COR-L47 (cell line): ENCODE data around the gene SRCAP.

Source experiments
- DNase-seq: peaks from one replicate; lab custom pipeline; 2025; lab: John Stamatoyannopoulos, UW

Gene SRCAP

DNA sequence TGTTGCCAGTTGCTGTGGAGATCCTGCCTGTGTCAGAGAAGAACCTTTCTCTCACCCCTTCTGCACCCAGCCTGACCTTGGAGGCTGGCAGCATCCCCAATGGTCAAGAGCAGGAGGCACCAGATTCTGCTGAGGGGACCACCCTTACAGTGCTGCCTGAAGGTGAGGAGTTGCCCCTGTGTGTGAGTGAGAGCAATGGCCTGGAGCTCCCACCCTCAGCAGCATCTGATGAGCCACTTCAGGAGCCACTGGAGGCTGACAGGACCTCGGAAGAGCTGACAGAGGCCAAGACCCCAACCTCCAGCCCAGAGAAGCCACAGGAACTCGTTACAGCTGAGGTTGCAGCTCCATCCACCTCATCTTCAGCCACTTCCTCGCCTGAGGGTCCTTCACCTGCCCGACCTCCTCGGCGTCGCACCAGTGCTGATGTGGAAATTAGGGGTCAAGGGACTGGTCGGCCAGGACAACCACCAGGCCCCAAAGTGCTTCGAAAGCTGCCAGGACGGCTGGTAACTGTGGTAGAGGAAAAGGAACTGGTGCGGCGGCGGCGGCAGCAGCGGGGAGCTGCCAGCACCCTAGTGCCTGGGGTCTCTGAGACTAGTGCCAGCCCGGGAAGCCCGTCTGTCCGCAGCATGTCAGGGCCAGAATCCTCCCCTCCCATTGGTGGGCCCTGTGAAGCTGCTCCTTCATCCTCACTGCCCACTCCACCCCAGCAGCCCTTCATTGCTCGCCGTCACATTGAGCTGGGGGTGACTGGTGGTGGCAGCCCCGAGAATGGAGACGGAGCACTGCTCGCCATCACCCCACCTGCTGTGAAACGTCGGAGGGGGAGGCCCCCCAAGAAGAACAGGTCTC, 39.0 kb downstream of the SRCAP start:
- no peak for DNase-seq

DNA sequence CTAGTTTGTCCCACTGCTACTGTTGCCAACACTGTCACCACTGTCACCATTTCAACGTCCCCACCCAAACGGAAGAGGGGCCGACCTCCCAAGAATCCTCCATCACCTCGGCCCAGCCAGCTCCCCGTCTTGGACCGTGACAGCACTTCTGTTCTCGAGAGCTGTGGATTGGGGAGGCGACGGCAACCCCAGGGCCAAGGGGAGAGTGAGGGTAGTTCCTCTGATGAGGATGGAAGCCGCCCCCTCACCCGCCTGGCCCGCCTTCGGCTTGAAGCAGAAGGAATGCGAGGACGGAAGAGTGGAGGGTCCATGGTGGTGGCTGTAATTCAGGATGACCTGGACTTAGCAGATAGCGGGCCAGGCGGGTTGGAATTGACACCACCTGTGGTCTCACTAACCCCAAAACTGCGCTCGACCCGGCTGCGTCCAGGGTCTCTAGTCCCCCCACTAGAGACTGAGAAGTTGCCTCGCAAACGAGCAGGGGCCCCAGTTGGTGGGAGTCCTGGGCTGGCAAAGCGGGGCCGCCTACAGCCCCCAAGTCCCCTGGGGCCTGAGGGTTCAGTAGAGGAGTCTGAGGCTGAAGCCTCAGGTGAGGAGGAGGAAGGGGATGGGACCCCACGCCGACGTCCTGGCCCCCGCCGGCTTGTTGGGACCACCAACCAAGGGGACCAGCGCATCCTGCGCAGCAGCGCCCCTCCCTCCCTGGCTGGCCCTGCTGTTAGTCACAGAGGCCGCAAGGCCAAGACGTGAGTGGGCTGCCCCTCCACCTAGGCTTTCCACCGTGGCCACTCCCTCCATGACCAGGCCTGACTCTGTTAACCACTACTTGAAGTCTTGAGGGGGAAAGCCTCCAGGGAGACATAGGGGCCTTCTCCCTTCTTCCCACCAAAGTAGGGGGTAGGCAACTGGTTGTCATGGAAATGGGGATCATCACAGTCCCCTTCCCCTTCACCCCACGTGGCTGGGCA, 40.3 kb downstream of the SRCAP start:
- no peak for DNase-seq

DNA sequence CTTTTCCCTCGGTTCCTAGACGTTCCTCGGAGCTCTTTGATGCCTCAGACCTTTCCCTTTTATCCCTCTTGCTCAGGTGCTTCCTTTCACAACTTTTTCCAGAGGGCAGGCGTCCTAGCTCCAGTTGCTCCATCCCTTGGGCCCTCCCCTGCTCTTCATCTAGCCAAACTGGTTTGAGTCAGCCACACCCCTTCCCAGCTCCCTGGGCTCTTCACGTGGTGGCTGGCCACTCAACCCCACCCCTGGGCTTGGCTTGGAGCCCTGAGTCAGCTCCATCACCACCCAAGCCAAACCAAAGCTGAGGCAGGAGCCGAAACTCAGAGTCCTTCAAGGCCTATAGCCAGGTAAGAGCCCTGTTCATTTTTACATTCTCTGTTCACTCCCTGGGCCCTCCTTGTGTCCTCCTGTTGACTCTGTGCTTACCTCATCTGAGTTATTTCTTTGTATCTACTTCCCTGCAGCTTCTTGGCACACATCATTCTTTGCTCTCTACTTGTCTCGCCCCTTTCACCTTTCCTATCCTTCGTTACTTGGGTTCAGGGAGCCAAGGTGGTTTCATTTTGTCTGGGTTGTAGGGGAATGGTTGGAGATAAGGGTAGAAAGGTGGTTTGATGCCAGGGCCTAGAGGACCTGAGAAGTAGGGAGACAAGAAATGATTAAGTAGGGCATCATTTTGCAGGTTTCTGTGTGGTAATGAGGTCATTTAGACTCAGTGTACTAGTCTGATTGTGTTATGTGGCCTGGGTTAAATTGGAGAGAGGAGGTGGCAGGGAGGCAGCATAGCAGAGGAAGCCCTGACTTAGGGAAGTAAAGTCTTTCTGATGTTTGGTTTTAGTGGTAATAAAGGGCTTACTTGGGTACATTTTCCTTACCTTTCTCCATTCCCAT, 41.6 kb downstream of the SRCAP start:
- DNase-seq: no peak

DNA sequence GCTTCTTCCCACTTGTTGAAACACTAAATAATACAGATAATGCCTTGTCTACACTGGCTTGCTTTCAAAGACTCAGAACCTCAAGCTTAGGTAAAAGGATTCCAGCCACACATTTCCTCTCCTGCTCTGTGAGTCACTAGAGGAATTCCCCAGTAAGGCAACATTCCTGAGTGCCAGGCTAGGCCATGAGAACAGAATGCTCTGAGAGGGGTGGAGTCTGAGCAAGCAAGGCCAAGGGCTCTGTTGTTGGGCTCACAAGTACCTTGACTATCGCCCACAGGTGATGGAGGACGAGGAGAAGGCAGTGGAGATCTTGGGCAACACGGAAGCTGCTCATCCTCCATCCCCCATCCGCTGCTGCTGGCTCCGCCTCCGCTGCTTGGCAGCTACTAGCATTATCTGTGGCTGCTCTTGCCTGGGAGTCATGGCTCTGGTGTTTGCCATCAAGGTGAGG, 42.5 kb downstream of the SRCAP start:
- no peak for DNase-seq

DNA sequence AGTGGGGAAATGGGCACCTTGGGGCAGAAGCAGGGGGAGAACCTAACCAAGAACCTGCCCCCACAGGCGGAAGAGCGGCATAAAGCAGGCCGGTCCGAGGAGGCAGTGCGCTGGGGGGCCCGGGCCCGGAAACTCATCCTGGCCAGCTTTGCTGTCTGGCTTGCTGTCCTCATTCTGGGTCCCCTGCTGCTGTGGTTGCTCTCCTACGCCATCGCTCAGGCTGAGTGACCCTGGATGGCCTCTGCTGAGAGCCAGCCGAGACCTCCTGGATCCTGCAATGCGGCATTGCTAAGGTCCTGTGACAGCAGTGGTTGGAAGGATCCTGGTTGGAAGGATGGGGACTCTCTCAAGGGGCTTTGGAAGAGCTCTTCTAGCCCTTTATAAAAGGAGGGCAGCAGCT, 44.7 kb downstream of the SRCAP start:
- DNase-seq: no peak

DNA sequence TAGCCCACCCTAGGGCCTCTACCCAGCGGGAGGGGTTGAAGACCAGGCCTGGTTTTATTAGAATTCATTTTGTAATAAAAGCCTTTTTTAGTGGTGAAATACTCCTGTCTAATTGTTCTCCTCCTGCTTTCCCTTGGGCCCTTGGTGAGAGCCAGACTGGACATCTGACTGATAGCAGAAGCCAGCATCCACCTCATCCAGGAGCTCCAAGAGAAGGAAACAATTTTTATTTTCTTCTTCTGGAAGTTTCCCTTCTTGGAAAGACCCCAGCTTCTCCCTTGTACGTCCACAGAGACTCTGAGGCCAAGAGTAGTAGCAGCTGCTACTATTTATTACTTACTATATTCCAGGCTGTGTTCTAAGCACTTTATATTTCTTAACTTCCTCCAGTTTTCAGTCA, 45.2 kb downstream of the SRCAP start:
- no peak for DNase-seq

DNA sequence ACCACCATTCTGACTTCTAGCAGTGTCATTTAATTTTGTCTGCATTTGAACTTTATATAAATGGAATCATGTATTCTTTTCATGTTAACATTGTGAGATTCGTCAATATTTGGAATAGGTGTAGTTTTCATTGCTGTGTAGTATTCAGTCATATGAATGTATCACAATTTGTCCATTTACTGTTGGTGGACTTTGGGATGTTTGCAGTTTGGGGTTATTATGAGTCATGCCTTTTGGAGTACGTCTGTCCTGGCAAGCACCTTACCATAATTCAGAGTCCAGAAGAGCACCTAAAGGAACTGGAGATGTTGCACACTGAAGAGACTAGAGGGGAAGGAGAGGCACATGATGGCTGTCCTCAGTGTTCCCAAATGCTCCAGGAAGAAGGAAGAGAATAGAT, 46.1 kb downstream of the SRCAP start:
- no peak for DNase-seq

DNA sequence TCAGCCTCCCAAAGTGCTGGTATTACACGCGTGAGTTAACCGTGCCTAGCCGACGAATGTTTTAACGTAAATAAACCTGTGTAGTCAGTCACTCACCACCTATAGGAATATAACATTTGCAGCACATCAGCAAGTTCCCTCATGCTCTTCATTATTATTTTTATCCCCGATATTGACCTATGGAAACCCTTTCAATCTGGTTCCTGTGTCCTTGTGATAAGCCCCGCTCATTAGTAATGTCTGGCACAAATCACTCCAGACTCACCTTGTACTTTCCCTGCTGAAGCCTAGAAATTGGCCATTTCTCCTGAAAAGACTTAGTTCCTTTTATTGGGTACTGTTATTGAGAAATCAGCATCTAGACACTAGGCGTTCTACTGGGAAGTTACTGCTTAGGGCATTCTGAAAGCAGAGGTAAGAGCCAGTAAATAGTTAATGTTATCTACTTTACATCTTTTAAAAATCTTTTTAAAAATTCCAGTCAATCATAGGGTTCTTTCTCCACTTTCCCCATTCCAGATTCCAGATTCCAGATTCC, 47.7 kb downstream of the SRCAP start:
- DNase-seq: no peak

DNA sequence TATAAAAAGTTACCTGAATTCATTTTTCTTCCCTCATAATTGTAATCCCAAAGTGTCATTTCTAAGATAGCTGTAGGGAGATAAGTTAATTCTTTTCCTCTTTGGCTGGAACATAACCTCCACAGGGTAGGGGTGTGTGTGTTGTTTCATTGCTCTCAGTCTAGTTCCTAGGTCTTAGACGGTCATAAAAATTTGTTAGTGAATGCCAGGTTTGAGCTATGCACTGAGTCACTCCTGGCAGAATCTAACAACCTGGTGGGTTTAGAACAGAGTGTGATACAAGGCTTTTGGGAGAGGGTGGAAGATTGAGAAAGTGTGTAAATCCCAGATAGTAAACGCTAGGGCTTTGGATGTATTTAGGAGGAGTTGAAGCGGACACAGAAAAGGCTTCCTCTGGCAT, 48.4 kb downstream of the SRCAP start:
- no peak for DNase-seq

DNA sequence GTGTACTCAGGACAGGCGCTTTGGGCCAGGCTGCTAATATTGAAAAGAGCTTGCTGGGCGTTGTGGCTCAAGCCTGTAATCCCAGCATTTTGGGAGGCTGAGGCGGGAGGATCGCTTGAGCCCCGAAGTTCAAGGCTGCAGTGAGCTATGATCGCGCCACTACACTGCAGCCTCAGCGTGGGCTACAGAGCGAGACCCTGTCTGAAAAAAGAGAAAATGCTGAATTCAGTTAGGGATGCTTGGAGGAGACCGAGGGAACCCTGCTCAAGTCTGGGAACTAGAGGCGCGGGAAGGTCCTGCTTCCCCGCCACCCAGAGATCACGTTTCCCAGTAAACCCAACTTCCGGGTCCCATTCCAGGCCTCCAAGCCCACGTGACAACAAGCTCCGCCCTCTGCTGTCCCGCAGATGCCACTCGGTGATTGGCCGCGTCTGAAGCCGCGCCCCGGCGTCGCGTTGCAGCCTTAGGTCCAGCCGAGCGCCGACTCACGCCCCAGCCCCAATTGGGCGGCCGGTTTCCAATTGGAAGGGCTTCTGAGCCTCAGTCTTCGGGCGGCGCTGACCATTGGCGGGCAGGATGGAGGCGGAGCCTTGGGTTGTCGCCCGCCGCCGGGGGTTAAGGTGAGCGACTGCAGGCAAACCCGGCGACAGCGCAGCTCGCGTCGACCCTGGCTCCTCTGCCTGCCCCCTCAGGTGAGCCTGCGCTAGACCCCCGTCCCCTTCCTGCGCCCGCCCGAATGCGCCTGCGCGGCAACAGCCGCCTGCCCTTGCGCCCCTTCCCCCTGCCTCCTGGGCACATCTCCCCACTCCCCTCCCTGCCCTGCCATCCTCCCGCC, 49.0 kb downstream of the SRCAP start, which contains the start of gene PHKG2:
PHKG2 (plus strand) TSS at position 627 of the 835 bp plus-strand sequence. CDS start 396 bp downstream, outside the sequence.
- DNase-seq: peak; percentile 98

DNA sequence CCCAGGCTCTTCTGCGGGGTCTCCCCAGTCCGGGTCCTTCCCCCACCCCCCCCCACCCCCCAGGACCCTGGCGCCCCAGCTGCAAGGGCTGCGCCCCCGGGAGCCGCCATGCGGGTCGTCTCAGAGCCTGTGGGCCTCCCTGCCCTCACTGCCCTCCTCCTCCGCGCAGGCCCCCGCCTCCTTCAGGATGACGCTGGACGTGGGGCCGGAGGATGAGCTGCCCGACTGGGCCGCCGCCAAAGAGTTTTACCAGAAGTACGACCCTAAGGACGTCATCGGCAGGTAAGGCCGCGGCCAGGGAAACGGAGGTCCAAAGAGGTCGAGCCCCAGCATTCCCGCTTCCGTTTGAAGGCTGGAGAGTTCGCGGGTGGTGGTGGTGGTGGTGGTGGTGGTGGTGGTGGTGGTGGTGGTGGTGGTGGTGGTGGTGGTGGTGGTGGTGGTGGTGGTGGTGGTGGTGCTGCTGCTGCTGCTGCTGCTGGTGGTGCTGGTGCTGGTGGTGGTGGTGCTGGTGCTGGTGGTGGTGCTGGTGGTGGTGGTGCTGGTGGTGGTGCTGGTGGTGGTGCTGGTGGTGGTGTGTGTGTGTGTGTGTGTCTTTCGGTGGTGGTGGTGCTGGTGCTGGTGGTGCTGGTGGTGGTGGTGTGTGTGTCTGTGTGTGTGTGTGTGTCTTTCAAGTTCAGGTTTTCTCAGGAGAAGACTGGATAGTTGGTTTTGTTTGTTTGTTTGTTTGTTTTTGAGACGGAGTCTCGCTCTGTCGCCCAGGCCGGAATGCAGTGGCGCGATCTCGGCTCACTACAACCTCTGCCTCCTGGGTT, 49.9 kb downstream of the SRCAP start:
- no peak for DNase-seq

DNA sequence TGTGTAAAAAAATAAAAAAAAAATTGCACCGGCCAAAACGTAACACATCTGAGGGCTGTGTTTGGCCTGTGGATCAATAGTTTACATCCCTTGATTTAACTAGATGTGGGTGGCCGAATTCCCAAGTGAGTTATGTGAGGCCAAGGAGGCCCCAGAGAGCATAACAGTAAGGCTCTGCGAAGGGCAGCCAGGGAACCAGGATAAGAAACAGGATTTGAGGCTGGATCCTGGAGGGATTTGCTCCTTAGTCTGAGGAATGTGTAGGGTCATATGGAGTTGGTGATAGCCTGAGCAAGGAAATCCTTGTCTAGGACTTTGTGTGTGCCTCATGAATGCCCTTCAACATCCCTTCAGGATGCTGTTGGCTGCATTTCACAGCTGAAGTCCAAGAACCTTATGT, 51.2 kb downstream of the SRCAP start:
- no peak for DNase-seq

DNA sequence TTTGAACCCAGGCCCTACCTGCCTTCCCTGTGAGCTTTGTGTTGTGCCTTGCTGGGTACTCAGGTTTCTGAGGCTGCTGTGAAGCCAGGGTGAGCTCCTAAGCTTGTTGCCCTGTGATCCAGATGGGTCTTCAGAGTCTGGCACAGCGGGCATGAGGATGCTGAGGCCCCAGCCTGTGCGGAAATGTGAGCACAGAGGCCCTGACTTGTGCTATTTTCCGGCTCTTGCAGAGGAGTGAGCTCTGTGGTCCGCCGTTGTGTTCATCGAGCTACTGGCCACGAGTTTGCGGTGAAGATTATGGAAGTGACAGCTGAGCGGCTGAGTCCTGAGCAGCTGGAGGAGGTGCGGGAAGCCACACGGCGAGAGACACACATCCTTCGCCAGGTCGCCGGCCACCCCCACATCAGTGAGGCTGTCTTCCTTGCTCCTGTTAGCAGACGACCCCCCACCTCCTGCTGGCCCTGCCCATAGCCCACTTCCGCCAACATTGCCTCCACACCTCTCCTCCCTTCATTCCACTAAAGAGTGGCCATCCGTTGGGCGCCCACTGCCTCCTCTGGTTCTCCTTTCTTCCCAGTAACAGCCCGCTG, 52.0 kb downstream of the SRCAP start:
- no peak for DNase-seq

DNA sequence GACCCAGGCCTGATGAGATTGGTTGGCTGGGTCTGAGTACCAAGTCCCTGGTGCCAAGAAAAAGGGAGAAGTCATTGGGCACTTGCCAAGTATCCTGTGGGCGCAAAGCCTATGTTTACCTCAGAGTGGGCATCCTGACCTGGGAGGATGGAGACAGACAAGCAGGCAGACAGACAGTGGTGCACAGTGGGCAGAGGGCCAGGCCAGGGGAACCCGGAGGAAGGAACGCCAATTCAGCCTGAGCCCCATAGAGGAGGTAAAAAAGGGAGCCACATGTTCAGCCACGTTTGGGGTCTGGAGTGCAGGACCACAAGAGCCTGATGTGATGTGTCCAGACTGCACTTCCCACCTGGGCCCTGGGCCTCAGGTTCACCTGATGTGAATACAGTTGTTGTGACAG, 54.6 kb downstream of the SRCAP start:
- DNase-seq: no peak

DNA sequence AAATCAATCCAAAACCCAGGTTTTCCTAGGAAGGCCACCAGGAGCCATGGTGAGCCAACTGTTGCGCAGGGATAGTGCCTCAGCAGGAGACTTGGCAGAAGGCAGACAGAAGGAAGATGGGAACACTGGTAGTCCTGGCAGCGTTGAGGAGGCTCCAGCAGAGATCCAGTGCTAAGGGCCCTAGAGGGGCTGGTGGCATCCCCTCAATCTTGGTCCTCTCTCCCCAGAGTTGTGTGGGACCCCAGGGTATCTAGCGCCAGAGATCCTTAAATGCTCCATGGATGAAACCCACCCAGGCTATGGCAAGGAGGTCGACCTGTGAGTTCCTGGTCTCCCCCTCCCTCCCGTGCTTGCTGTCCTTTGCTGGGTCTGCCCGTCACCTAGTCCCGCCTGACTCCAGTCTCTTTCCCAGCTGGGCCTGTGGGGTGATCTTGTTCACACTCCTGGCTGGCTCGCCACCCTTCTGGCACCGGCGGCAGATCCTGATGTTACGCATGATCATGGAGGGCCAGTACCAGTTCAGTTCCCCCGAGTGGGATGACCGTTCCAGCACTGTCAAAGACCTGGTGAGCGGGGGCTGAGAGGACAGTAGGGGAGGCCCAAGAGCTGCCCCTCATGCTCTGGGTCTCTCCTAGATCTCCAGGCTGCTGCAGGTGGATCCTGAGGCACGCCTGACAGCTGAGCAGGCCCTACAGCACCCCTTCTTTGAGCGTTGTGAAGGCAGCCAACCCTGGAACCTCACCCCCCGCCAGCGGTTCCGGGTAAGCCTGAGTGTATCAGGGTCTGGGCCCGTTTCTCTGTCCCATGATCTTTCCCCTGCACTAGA, 57.2 kb downstream of the SRCAP start:
- DNase-seq: no peak

DNA sequence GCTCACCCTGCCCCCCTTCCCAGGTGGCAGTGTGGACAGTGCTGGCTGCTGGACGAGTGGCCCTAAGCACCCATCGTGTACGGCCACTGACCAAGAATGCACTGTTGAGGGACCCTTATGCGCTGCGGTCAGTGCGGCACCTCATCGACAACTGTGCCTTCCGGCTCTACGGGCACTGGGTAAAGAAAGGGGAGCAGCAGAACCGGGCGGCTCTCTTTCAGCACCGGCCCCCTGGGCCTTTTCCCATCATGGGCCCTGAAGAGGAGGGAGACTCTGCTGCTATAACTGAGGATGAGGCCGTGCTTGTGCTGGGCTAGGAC, 57.8 kb downstream of the SRCAP start:
- DNase-seq: no peak

DNA sequence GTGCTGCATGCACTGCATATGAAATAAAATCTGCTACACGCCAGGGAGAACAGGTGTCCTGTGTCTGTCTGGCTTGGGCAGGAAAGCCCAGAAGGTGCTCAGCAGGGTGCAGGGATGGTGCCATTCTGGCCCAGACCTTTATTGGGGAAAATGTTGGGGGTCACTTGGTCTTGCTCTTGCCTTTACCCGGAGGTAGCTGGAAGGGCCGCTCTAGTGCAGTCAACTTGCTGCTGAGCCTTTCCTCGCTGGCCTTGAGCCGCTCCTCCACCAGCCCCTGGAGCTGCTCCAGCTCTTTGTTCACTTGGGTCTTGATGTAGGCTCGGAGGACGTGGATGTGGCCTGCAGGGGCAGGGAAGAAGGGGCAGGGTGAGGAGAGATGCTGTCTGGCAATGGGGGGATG, 58.3 kb downstream of the SRCAP start:
- no peak for DNase-seq

DNA sequence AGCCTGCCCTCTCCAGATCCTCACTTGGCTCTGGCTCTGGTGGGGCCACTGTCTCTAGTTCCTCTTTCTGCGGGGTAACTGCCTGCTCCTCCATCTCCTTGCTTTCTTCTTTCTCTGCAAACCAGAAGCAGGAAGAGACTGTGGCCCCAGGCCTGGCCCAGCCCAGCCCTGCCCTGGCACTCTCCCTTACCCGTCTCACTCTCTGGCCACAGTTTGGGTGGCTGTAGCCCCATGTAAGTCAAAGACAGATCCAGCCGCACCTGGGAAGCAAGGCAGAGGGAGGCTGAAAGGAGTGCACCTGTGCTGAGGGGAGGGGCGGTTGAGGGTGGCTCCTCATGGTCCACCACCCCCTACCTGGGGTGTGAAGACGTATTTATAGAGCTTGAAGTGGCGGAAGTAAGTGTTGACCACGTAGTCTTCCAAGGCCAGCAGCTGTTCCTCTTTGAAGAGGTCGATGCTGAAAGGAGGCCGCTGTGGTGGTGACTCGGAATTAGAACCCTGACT, 60.1 kb downstream of the SRCAP start:
- DNase-seq: no peak
